ENCODE results near the gene ALDOC.

The ALDOC gene

DNA sequence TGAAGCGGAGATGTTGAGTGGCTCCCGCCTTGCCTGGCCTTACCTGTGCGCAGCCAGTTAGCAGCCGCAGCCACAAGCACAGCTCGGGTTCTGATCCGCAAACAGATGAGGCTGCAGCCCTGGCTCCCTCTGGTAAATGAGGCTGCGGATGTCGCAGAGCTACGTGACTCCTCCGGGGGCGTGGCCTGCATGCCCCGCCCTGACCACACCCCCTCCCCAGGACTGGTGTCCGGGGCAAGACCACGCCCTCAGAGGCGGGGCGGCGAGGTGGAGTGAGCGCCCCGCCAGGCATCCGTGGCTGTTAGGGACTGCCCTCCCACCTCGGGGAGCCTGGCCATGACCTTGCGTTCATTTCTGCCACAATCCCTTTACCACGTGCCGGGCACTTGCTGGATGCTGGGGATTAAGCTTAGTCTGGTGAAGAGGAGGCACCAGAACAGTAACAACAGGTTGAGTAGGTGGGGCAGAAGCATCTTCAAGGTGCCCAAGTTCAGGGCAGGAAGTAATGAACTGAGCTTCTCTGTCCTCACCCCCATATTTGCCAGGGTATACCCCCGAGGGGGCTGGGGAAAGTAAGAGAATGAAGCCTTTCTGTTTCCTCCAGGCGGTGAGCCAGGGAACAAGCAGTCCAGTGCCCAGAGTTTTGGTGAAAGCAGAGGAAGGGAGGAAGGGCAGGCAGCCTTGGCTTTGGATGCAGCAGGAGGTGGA lies at the start of gene ALDOC:
ALDOC (minus strand) TSS at position 138 of the 708 bp plus-strand sequence. CDS start 1,363 bp downstream, outside the sequence.
- peak within 1 kb of the TSS; percentile 55 for H3K4me3 ChIP-seq (ENCODE audit: low read depth, low read length)
- peak; percentile 51 for DNase-seq (ENCODE audit: low read depth, low spot score)
- ChIA-PET POLR2A (interaction anchor here (1.4 kb wide), 1 partner anchor 41 kb away, joined by 3 read pairs; no protein-coding TSS in a partner anchor), CTCF (interaction anchor here (0.7 to 1.7 kb wide), 4 partner anchors 13 to 67 kb away, joined by 3 to 5 read pairs (median 4); no protein-coding TSS in a partner anchor)
- TF ChIP-seq, protein P1, sequence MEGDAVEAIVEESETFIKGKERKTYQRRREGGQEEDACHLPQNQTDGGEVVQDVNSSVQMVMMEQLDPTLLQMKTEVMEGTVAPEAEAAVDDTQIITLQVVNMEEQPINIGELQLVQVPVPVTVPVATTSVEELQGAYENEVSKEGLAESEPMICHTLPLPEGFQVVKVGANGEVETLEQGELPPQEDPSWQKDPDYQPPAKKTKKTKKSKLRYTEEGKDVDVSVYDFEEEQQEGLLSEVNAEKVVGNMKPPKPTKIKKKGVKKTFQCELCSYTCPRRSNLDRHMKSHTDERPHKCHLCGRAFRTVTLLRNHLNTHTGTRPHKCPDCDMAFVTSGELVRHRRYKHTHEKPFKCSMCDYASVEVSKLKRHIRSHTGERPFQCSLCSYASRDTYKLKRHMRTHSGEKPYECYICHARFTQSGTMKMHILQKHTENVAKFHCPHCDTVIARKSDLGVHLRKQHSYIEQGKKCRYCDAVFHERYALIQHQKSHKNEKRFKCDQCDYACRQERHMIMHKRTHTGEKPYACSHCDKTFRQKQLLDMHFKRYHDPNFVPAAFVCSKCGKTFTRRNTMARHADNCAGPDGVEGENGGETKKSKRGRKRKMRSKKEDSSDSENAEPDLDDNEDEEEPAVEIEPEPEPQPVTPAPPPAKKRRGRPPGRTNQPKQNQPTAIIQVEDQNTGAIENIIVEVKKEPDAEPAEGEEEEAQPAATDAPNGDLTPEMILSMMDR (IDR thresholded peaks at IDR 0.05; ENCODE audit: insufficient read depth, low read length, missing control alignments) = no peak

GRCh38 chr17:28624148-28624547 lies 47.5 kb upstream of the ALDOC start:
- ChIA-PET CTCF (interaction anchor here (10.1 kb wide), 1 partner anchor 11 kb away, joined by 100 read pairs; the partner anchor contains the start of gene RSKR), POLR2A (no interaction called here)
- DNase-seq (ENCODE audit: low read depth, low spot score) = no peak
- H3K4me3 ChIP-seq (ENCODE audit: low read depth, low read length) = no peak overlapping the region
- TF ChIP-seq, protein P1 (IDR thresholded peaks at IDR 0.05; ENCODE audit: insufficient read depth, low read length, missing control alignments) = no peak

DNA sequence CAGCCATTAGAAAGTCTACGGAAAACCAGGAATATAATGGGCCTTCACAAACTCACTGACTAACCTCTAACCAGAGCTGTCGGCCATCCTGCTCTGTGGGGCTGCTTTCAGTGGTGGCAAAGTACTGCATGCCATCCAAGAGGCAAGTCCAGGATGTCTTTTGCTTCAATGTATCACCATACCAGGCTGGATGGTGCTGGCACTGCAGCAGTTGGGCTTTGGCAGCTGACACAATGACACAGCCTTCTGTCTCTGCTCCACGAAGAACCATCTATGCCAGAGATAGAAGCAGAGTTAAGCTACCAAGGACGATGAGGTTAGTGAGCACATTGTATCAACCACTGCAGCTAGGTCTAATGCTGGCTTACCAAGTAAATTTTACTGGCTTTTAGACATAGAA lies 47.0 kb upstream of the ALDOC start:
- POLR2A ChIA-PET = no interaction called here
- H3K4me3 ChIP-seq (ENCODE audit: low read depth, low read length) = no peak overlapping the region
- CTCF ChIA-PET = interaction anchor here (0.9 to 10.1 kb wide), 3 partner anchors 9 to 18 kb away, joined by 3 to 100 read pairs (median 37); partner anchors contain the start of gene RSKR
- no peak for DNase-seq (ENCODE audit: low read depth, low spot score)
- TF ChIP-seq, protein P1 (IDR thresholded peaks at IDR 0.05; ENCODE audit: insufficient read depth, low read length, missing control alignments) = no peak

DNA sequence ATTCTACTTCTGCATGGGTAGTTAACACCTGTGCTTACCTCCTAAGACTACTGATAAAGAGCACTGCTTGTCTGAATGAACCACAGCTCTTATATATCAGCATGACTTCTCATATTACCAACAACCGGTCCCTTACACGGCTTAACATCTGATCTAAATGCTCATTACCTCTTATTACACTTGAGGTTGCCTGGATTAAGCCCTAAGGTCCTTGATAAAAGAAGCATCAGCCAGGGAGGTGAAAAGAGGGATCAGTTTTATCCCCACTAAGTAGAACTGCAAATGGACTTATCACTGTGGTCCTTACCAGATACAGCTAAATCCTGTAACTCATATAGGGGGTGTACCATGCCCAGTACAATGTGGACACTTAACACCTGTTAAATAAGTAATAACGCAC lies 45.5 kb upstream of the ALDOC start:
- TF ChIP-seq, protein P1 (IDR thresholded peaks at IDR 0.05; ENCODE audit: insufficient read depth, low read length, missing control alignments) = no peak
- H3K4me3 ChIP-seq (ENCODE audit: low read depth, low read length) = no peak overlapping the region
- ChIA-PET CTCF (interaction anchor here (1.4 to 10.1 kb wide), 4 partner anchors 9 to 24 kb away, joined by 4 to 100 read pairs (median 21); partner anchors contain the start of gene RSKR), POLR2A (no interaction called here)
- DNase-seq (ENCODE audit: low read depth, low spot score) = no peak

GRCh38 chr17:28620010-28620409 lies 43.3 kb upstream of the ALDOC start:
- ChIA-PET POLR2A (no interaction called here), CTCF (interaction anchor here (0.9 to 10.1 kb wide), 3 partner anchors 7 to 113 kb away, joined by 3 to 100 read pairs (median 37); partner anchors contain the start of gene RSKR)
- no peak overlapping the region for H3K4me3 ChIP-seq (ENCODE audit: low read depth, low read length)
- TF ChIP-seq, protein P1 (IDR thresholded peaks at IDR 0.05; ENCODE audit: insufficient read depth, low read length, missing control alignments) = no peak
- no peak for DNase-seq (ENCODE audit: low read depth, low spot score)

DNA sequence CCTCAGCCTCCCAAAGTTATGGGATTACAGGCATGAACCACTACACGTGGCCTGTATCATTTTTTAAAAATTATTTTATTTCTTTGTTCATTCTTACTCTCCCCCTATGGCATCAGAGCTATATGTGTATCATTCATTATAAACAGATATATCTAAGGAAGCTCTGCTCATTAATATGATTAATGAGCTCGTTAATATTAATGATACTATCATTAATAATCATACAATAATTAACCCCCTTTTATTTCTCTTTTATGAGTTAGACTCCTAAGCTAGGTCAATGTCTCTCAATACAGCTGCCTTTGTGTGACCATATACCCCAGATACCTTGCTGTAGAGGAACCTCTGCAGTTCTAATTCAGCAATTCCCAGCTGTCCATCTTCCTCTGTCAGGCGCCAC lies 41.8 kb upstream of the ALDOC start:
- ChIA-PET POLR2A (no interaction called here), CTCF (interaction anchor here (0.9 to 7.7 kb wide), 4 partner anchors 24 to 125 kb away, joined by 3 to 37 read pairs (median 10); partner anchors contain the start of gene BLTP2)

More for the DNA sequence above, 41.8 kb upstream of the ALDOC start:
- TF ChIP-seq, protein P1 (IDR thresholded peaks at IDR 0.05; ENCODE audit: insufficient read depth, low read length, missing control alignments) = no peak
- no peak overlapping the region for H3K4me3 ChIP-seq (ENCODE audit: low read depth, low read length)
- DNase-seq (ENCODE audit: low read depth, low spot score) = no peak
